Measurements from ENCODE around the gene GALNT12.

Gene GALNT12

DNA sequence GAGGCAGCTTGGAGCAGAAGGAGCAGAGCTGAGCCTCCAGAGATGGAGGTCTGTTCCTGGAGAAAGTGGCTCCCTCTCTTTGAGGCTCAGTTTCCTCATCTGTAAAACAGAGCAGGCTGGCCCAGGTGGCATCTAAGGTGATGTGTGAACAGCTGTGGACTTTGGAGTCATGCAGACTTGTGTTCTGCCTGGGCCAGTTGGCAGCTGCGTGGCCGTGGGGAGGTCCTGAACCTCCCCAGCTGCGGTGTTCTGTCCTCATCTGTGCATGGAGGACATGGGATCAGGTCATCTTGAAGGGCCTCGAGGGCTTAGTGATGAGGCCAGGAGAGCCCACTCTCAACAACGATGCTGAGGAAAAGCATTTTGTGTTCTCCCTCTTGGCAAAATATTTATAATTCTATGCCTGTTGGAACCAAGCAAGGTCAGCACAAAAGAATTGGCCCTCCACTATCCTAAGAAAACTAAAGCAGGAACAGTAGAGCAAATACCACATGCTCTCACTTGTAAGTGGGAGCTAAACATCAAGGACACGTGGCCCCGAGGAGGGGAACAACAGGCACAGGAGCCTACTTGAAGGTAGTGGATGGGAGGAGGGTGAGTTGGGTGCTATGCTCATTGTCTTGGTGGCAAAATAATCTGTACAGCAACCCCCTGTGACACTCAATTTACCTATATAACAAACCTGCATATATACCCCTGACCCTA lies 73.0 kb downstream of the GALNT12 start:
- DNase-seq (ENCODE audit: low read depth): no peak

GRCh38 chr9:98881356-98881755 lies 73.9 kb downstream of the GALNT12 start:
- DNase-seq (ENCODE audit: low read depth): no peak

- DNase-seq (ENCODE audit: low read depth): no peak
Observed at GRCh38 chr9:98881836-98882568, 74.5 kb downstream of the GALNT12 start.

- no peak for DNase-seq (ENCODE audit: low read depth)
Observed at GRCh38 chr9:98882569-98882923, 75.1 kb downstream of the GALNT12 start.

- DNase-seq (ENCODE audit: low read depth): no peak
Observed at GRCh38 chr9:98883276-98883675, 75.8 kb downstream of the GALNT12 start.

DNA sequence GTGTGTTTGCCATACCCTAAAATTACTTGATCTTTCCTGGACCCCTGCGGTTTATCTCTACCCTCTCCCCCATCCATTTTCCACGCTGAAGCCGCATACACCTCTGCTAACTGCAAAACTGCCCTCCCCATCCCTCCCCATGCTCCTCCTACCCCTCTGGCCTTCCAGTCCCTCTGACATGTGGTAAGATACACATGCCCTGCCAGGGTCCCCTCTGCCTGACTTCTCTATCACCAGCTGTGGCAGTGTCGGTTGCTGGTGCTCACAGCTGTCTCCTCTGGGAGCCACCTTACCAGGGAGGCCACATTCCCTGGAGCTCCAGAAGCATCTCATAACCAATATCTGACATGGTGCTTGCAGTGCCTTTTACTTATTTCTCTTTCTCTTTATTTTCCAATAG lies 77.4 kb downstream of the GALNT12 start:
- no peak for DNase-seq (ENCODE audit: low read depth)

DNA sequence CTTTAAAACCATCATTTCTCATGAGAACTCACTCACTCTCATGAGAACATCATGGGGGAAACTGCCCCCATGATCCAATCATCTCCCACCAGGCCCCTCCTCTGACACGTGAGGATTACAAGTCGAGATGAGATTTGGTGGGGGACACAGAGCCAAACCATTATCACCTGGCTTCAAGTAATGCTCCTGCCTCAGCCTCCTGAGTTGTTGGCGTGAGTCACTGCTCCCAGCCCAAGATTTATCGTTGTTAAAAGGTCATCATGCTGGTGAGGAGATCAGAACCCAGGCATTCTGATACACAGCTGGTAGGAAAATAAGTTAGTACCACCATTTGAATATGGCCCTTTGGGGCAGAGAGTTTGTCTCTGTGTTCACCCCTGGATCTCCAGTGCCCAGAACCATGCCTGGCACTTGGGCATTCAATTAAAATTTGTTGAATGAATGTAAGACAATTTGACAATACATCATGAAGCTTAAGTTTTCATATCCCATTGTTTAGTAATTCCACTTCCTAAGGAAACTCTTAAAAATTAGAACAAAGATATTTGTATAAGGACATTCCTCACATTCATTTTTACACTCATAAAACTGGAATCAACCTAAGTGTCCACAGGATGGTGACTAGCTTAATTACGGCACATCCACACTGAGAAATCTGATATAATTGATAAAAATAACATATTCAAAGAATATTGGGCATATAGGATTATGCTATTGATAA lies 78.3 kb downstream of the GALNT12 start:
- no peak for DNase-seq (ENCODE audit: low read depth)

GRCh38 chr9:98886691-98887229 lies 79.3 kb downstream of the GALNT12 start:
- DNase-seq (ENCODE audit: low read depth): no peak

DNA sequence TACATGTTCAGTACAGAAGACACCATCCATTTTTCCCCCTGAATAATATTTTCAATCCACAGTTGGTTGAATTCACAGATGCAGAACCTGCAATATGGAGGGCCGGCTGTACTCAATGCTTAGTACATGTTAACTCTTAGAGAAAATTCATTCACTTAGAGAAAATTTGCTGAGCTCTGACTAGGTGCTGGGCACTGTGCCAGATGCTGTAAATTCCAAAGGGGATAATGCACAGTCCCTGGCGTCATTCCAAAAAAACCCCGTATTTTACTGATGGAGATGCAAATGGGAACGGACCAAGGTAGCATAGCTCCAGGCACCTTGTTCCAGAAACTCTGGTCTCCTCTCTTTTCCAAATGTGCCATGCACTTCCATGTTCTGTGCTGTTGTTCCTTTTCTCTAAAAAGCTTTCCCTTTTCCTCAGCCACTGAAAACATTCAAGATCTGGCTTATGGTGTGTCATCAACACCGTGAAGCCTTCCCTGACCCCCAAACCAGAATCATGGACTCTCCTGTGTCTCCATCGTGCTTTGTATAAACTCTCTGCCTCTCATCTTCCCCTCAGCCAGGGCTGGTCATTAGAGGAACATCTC lies 80.5 kb downstream of the GALNT12 start:
- no peak for DNase-seq (ENCODE audit: low read depth)

DNA sequence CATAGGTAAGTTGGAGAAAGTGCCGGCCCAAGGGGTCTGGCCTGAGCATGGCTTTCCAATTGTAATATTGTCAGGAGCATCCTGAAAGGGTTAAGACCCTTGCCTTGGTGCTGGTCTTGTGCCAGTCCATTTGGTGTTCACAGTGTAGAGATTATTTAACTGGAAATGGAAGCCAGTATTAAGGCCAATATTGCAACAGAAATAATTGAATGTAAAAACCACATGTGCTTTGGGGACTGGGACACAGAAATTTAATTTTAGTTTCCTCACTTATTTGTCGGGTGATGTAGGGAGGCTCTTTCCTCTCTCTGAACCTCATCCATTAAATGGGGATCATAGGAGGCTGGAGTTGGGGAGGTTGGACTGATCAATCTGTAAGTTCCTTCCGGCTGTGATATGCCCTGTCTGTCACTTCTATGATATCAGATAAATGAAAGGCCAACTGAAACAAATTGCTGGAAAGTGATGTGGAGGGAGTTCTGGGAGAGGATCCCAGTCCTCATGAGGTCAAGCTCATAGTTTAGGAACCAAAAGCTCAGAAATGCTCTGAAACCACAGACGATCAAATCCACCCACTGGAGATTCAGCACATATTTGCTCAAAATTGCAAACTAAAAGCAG lies 81.4 kb downstream of the GALNT12 start:
- no peak for DNase-seq (ENCODE audit: low read depth)

- DNase-seq (ENCODE audit: low read depth): no peak
Observed at GRCh38 chr9:98890256-98890655, 82.8 kb downstream of the GALNT12 start.

- no peak for DNase-seq (ENCODE audit: low read depth)
Observed at GRCh38 chr9:98892288-98892687, 84.8 kb downstream of the GALNT12 start.

DNA sequence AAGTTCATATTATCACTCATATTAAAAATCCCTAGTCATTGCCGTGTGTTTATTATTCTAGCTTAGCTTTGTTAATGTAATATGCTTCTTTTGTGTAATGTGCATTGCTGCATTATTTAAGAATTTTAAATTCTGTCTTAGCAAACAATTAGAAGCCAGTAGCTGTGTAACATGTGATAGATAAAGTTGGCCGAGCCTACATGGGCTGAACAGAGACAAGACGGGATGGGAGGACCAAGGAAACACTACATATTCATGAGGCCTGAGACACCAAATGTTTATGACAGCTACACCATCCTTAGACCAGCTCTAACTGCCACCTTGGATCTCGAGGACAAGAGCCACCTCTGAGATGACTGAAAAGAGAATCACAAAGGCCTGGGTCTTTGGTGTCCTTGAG lies 85.2 kb downstream of the GALNT12 start:
- DNase-seq (ENCODE audit: low read depth): no peak

- DNase-seq (ENCODE audit: low read depth): no peak
Observed at GRCh38 chr9:98894171-98894570, 86.7 kb downstream of the GALNT12 start.

- DNase-seq (ENCODE audit: low read depth): no peak
Observed at GRCh38 chr9:98894761-98895160, 87.3 kb downstream of the GALNT12 start.

GRCh38 chr9:98896632-98897031 lies 89.2 kb downstream of the GALNT12 start:
- DNase-seq (ENCODE audit: low read depth): no peak

DNA sequence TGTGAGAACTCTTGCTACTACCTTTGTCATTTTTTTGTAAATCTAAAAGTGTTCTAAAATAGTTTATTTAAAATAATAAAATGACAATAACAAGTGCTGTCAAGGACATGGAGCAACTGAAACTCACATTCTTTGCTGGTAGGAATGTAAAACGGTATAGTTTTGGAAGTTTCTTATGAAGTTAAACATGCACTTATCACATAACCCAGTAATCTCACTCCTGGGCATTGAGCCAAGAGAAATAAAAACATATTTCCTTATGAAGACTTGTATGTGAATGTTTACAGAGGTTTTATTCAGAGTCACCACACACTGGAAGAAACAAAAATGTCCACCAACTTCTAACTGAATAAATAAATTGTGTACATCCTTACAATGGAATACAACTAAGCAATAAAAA lies 90.3 kb downstream of the GALNT12 start:
- no peak for DNase-seq (ENCODE audit: low read depth)

DNA sequence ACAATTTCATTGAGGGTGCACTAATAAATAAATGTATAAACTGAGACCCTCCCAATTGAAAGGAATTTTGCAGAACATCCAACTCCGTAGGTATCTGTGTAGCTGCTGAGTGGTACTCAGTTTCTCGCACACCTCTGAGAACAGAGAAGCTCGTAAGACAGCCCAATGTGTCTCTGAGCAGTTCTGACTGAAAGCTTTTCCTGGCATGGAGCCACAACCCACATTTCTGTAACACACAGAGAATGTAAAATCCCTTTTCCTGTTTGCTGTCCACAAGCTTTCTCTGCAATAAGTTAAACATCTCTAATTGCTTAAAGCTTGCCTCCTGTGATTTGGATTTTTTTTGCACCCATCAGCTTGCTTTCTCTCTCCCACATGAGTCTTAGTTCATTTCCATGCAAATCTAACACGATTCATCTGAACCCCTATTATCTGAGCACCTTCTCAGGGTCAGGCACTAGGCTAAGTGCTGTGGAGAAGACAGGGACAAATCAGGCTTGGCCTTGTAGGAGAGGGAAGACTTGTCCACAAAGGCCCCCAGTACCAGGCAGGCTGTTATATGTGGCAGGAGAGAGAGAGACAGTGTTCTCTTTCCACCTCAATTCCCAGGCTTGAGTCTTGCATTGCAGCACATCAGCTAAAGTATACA lies 92.1 kb downstream of the GALNT12 start:
- no peak for DNase-seq (ENCODE audit: low read depth)

Measured in activated T-cell treated with anti-CD3 and anti-CD28 coated beads for 48 hours (primary cell).